HG03342 (cell line): Measurements from ENCODE around the gene TMEM208.

ENCODE experiments used
- ATAC-seq: cut with Tn5 transposase; IDR thresholded peaks from one replicate; pipeline ENCODE4 v1.9.1; 2021; ENCODE audit warnings: mild to moderate bottlenecking, moderate library complexity; ENCODE audit not compliant: unreplicated experiment

The TMEM208 gene

GRCh38 chr16:67248401-67249177 is 21.7 kb downstream of the TMEM208 start, which contains the start of gene SLC9A5:
SLC9A5 (plus strand) TSS chr16:67248979; CDS start chr16:67249015, 36 bp downstream.
- ATAC-seq, result no peak

- no peak for ATAC-seq
Measured at GRCh38 chr16:67249178-67250044, 22.5 kb downstream of the TMEM208 start.

GRCh38 chr16:67250045-67250327 is 23.1 kb downstream of the TMEM208 start:
- ATAC-seq, result no peak

- no peak for ATAC-seq
Measured at GRCh38 chr16:67252609-67253497, 25.9 kb downstream of the TMEM208 start.

- no peak for ATAC-seq
Measured at GRCh38 chr16:67254801-67255552, 28.0 kb downstream of the TMEM208 start.

GRCh38 chr16:67255553-67256221 is 28.8 kb downstream of the TMEM208 start:
- ATAC-seq, result no peak

GRCh38 chr16:67256701-67257230 is 29.8 kb downstream of the TMEM208 start:
- no peak for ATAC-seq

GRCh38 chr16:67257486-67258160 is 30.7 kb downstream of the TMEM208 start:
- ATAC-seq, result no peak

GRCh38 chr16:67258161-67258835 is 31.4 kb downstream of the TMEM208 start:
- ATAC-seq, result no peak

GRCh38 chr16:67259705-67260104 is 32.8 kb downstream of the TMEM208 start:
- ATAC-seq, result no peak

GRCh38 chr16:67260426-67261063 is 33.6 kb downstream of the TMEM208 start:
- no peak for ATAC-seq

GRCh38 chr16:67263201-67263600 is 36.3 kb downstream of the TMEM208 start:
- no peak for ATAC-seq

- ATAC-seq, result no peak
Measured at GRCh38 chr16:67264277-67264676, 37.3 kb downstream of the TMEM208 start.

GRCh38 chr16:67264866-67265265 is 37.9 kb downstream of the TMEM208 start:
- no peak for ATAC-seq

GRCh38 chr16:67265834-67266233 is 38.9 kb downstream of the TMEM208 start:
- no peak for ATAC-seq

- ATAC-seq, result no peak
Measured at GRCh38 chr16:67268136-67268579, 41.2 kb downstream of the TMEM208 start.

- no peak for ATAC-seq
Measured at GRCh38 chr16:67269766-67270165, 42.8 kb downstream of the TMEM208 start.

- ATAC-seq, result no peak
Measured at GRCh38 chr16:67270931-67271338, 44.0 kb downstream of the TMEM208 start.
